HCT116 (cell line): ENCODE results near the gene COPS3. TPM values are rescaled to one million over a fixed set of nuclear protein-coding genes. Genes with fewer than 3 reads are reported as not detected.

Source experiments
- ATAC-seq: fragments of 200-7000 bp; cut with Tn5 transposase; 2 replicates; pipeline ENCODE4 v1.9.1; 2020; ENCODE audit warnings: mild to moderate bottlenecking, moderate library complexity
- BruUV-seq: library from RNA; stranded (reverse); fragments of 400-500 nt; replicated peaks from 2 replicates; lab custom pipeline; 2021; lab: Mats Ljungman, UMichigan
- CTCF ChIA-PET: fragments of 300-600 bp; sonication (Branson Sonifier 250); formaldehyde crosslinking; loops from one replicate; lab custom pipeline; 2021; ENCODE audit warnings: antibody characterized with exemption; lab: Charles Lee
- POLR2A ChIA-PET: fragments of 300-600, 350-600 bp; sonication (Branson Sonifier 250); formaldehyde crosslinking; loops from one replicate; lab custom pipeline; 2021; ENCODE audit warnings: antibody characterized with exemption; lab: Charles Lee
- RAD21 ChIA-PET, 2 experiments: fragments of 300-600 bp; sonication (Branson Sonifier 250); formaldehyde crosslinking; loops; one replicate each; lab custom pipeline; 2023; ENCODE audit warnings: low total read pairs in 2 of 2; ENCODE audit not compliant: uncharacterized antibody in 2 of 2, unreplicated experiment in 2 of 2, low non-redundant PET in 1 of 2; lab: Charles Lee
- DNase-seq: peaks from one replicate; pipeline ENCODE4 v3.0.0-alpha.2; 2010; ENCODE audit warnings: low read depth, low spot score
- H2AFZ ChIP-seq: fragments of 200-600 bp; shearing (Covaris generic), sonication (generic); 2 replicates; pipeline ENCODE4 v1.6.1; 2017; ENCODE audit warnings: low read depth, mixed run types, mixed read lengths, antibody characterized with exemption, low read length; ENCODE audit not compliant: poor library complexity, severe bottlenecking
- H3K27ac ChIP-seq: 2 replicates; pipeline ENCODE4 v1.5.1; 2012; ENCODE audit warnings: low read depth, low read length
- H3K27me3 ChIP-seq: fragments of 200-600 bp; sonication (generic); 2 replicates; pipeline ENCODE4 v1.6.1; 2016; ENCODE audit warnings: mixed run types, low read length, mixed read lengths; ENCODE audit not compliant: insufficient read depth
- H3K36me3 ChIP-seq, 2 experiments: fragments of 200-500 bp in 1 of 2; fragments of 200-600 bp in 1 of 2; sonication (Bioruptor generic) in 1 of 2; sonication (generic) in 1 of 2; 2 replicates each; pipeline versions ENCODE4 v1.5.1 to v1.6.1; 2014 to 2016; ENCODE audit warnings: low read length in 2 of 2, inconsistent platforms in 1 of 2, mixed read lengths in 1 of 2, mixed run types in 1 of 2; ENCODE audit not compliant: insufficient read depth in 2 of 2, control insufficient read depth in 1 of 2
- H3K4me1 ChIP-seq, 2 experiments: fragments of 200-600 bp in 1 of 2; sonication (generic) in 1 of 2; 2 replicates each; pipeline versions ENCODE4 v1.5.1 to v1.6.1; 2012 to 2017; ENCODE audit warnings: low read length in 2 of 2, inconsistent platforms in 1 of 2, mild to moderate bottlenecking in 1 of 2, mixed read lengths in 1 of 2, mixed run types in 1 of 2, moderate library complexity in 1 of 2; ENCODE audit not compliant: insufficient read depth in 2 of 2, control insufficient read depth in 1 of 2
- H3K4me2 ChIP-seq: fragments of 200-600 bp; sonication (generic); 2 replicates; pipeline ENCODE4 v1.6.1; 2017; ENCODE audit warnings: mixed run types, low read length, mixed read lengths
- H3K4me3 ChIP-seq, 2 experiments: fragments of 200-600 bp in 1 of 2; sonication (generic) in 1 of 2; replicated peaks in 1 of 2; 2 replicates each; pipeline ENCODE4 v1.5.1; 2011 to 2016; ENCODE audit warnings: low read length in 2 of 2, control low read depth in 1 of 2, low read depth in 1 of 2, mild to moderate bottlenecking in 1 of 2, mixed read lengths in 1 of 2, mixed run types in 1 of 2
- H3K79me2 ChIP-seq: fragments of 200-600 bp; sonication (generic); 2 replicates; pipeline ENCODE4 v1.6.1; 2017; ENCODE audit warnings: mild to moderate bottlenecking, mixed run types, low read length, moderate library complexity, mixed read lengths; ENCODE audit not compliant: insufficient read depth
- H3K9ac ChIP-seq: fragments of 200-600 bp; sonication (generic); 2 replicates; pipeline ENCODE4 v1.6.1; 2016; ENCODE audit warnings: low read length, mixed read lengths
- H3K9me2 ChIP-seq: fragments of 200-600 bp; sonication (generic), shearing (Covaris generic); 2 replicates; pipeline ENCODE4 v1.6.1; 2017; ENCODE audit warnings: mixed run types, mild to moderate bottlenecking, moderate library complexity; ENCODE audit not compliant: insufficient read depth
- H3K9me3 ChIP-seq, 2 experiments: fragments of 200-500 bp in 1 of 2; fragments of 200-600 bp in 1 of 2; sonication (Bioruptor generic) in 1 of 2; sonication (generic) in 1 of 2; 2 replicates each; pipeline ENCODE4 v1.6.1; 2014 to 2017; ENCODE audit warnings: low read length in 2 of 2, mixed read lengths in 2 of 2, inconsistent platforms in 1 of 2, low read depth in 1 of 2, mild to moderate bottlenecking in 1 of 2, mixed run types in 1 of 2, moderate library complexity in 1 of 2; ENCODE audit not compliant: control insufficient read depth in 1 of 2, insufficient read depth in 1 of 2
- H4K20me1 ChIP-seq: fragments of 200-600 bp; sonication (generic), shearing (Covaris generic); 2 replicates; pipeline ENCODE4 v1.6.1; 2017; ENCODE audit warnings: mixed run types, mild to moderate bottlenecking, moderate library complexity; ENCODE audit not compliant: insufficient read depth
- ATF3 ChIP-seq: IDR thresholded peaks from 2 replicates; pipeline ENCODE4 v1.6.1; 2012
- CBX3 ChIP-seq: IDR thresholded peaks from 2 replicates; pipeline ENCODE4 v1.6.1; 2012; ENCODE audit warnings: low read depth
- CEBPB ChIP-seq: IDR thresholded peaks from 2 replicates; pipeline ENCODE4 v1.6.1; 2012; ENCODE audit warnings: low read depth
- CTCF ChIP-seq, 3 experiments: fragments of 200-600 bp in 1 of 3; sonication (generic) in 1 of 3; IDR thresholded peaks in 2 of 3; conservative IDR thresholded peaks in 1 of 3; 2 replicates each; pipeline ENCODE4 v1.5.1; 2012 to 2017; ENCODE audit warnings: low read depth in 2 of 3, low read length in 2 of 3, antibody characterized with exemption in 1 of 3, borderline replicate concordance in 1 of 3, control low read depth in 1 of 3, mild to moderate bottlenecking in 1 of 3, mixed read lengths in 1 of 3, mixed run types in 1 of 3, moderate library complexity in 1 of 3; ENCODE audit not compliant: insufficient read depth in 1 of 3
- EGR1 ChIP-seq: IDR thresholded peaks from 2 replicates; pipeline ENCODE4 v1.6.1; 2012; ENCODE audit warnings: low read depth
- ELF1 ChIP-seq: IDR thresholded peaks from 2 replicates; pipeline ENCODE4 v1.6.1; 2012; ENCODE audit warnings: low read depth, borderline replicate concordance
- EZH2 ChIP-seq: fragments of 200-600 bp; sonication (generic); IDR thresholded peaks from 2 replicates; pipeline ENCODE4 v1.6.1; 2017; ENCODE audit warnings: antibody characterized with exemption, mixed run types
- FOSL1 ChIP-seq: IDR thresholded peaks from 2 replicates; pipeline ENCODE4 v1.6.1; 2012; ENCODE audit warnings: low read depth
- JUND ChIP-seq: IDR thresholded peaks from 2 replicates; pipeline ENCODE4 v1.6.1; 2012
- MAX ChIP-seq: IDR thresholded peaks from 2 replicates; pipeline ENCODE4 v1.6.1; 2012
- RAD21 ChIP-seq: IDR thresholded peaks from 2 replicates; pipeline ENCODE4 v1.6.1; 2012; ENCODE audit warnings: low read depth, mild to moderate bottlenecking
- SP1 ChIP-seq: IDR thresholded peaks from 2 replicates; pipeline ENCODE4 v1.6.1; 2012; ENCODE audit warnings: low read depth
- SRF ChIP-seq: IDR thresholded peaks from 2 replicates; pipeline ENCODE4 v1.6.1; 2012; ENCODE audit warnings: low read depth
- TCF7L2 ChIP-seq: IDR thresholded peaks from 2 replicates; pipeline ENCODE4 v1.7.0; 2011; ENCODE audit warnings: borderline replicate concordance, inconsistent platforms; ENCODE audit not compliant: insufficient read depth, insufficient read length; ENCODE audit errors: extremely low read depth
- YY1 ChIP-seq: IDR thresholded peaks from 2 replicates; pipeline ENCODE4 v1.6.1; 2011; ENCODE audit warnings: low read length, low read depth, moderate library complexity, mild to moderate bottlenecking; ENCODE audit not compliant: insufficient replicate concordance; ENCODE audit errors: extremely low read depth
- ZFX ChIP-seq: fragments of 450-650 bp; IDR thresholded peaks from 2 replicates; pipeline ENCODE4 v1.6.1; 2017
- ZNF274 ChIP-seq: fragments of 200-500 bp; sonication (Bioruptor generic); IDR thresholded peaks from 2 replicates; pipeline ENCODE4 v1.6.1; 2014; ENCODE audit warnings: mild to moderate bottlenecking, low read depth, low read length, inconsistent platforms
- intact Hi-C: fragments of 100-400 bp; cut with micrococcal nuclease; formaldehyde crosslinking; loops from 2 replicates; pipeline ENCODE4 v1.10.0; 2022
- total RNA-seq: library from RNA; stranded (reverse); gene quantifications from one replicate; pipeline ENCODE4 v1.2.1, GENCODE V29; 2021; ENCODE audit not compliant: unreplicated experiment
- TF ChIP-seq, protein P1 (sequence below): IDR thresholded peaks from 2 replicates; pipeline ENCODE4 v1.6.1; 2012; ENCODE audit warnings: low read depth
- TF ChIP-seq, protein P2 (sequence below): IDR thresholded peaks from 2 replicates; pipeline ENCODE4 v1.6.1; 2011; ENCODE audit warnings: mild to moderate bottlenecking, low read length, moderate library complexity; ENCODE audit not compliant: insufficient replicate concordance; ENCODE audit errors: extremely low read depth

Gene COPS3
- total RNA-seq, 1 experiment from 2014 or later, result 99.0 TPM

DNA sequence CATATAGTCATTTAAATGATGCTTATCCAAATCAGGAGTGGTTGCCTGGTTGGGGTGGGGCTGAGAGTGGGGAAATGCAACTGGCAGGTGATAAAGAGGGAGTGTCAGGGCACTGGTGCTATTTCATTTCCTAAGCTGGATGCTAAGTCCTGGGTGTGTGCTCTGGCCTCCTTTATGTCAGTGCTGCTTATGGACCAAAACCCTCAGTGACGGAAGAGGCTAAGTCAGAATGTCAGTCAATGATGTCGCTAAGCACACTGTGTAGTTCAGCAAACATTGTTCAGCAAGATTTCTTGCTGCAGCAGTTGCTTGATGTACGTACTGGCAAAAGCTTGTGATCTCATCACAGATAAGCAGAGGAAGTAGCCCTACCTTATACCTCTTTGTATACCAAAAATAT lies 27.6 kb downstream of the COPS3 start:
- Histone ChIP-seq H3K9me2 (no peaks in the 10 kb centered on the region), H3K9ac (no peak overlapping the region), H3K36me3 (peaks cover 33 to 43% of the 10 kb centered on the region in 2 experiments; a peak in 3 of 4 replicates), H3K4me3 (no peak overlapping the region), H4K20me1 (no peaks in the 10 kb centered on the region), H3K9me3 (no peaks in the 10 kb centered on the region), H3K4me2 (no peak overlapping the region), H3K4me1 (no peaks in the 10 kb centered on the region), H3K27me3 (no peaks in the 10 kb centered on the region), H3K79me2 (peaks cover 3% of the 10 kb centered on the region; the same call in 1 of the 2 replicates), H2AFZ (no peak overlapping the region), H3K27ac (no peak overlapping the region)
- BruUV-seq, result no TSS peak
- CTCF ChIA-PET, result no interaction called here
- intact Hi-C loops, result no loop called here
- DNase-seq (no peak), ATAC-seq (no peak)
- RAD21 ChIA-PET, result no interaction called here
- POLR2A ChIA-PET, result no interaction called here
- TF ChIP-seq ELF1 (no peak), ZFX (no peak), TCF7L2 (no peak), CTCF (IDR thresholded peaks at IDR 0.05 in 2 of 3, conservative IDR thresholded peaks at IDR 0.05 in 1 of 3; ENCODE audit: borderline replicate concordance in 1 of 3, insufficient read depth in 1 of 3, low read depth in 2 of 3, low read length in 2 of 3) (no peak), JUND (no peak), FOSL1 (no peak), YY1 (no peak), SRF (no peak), CBX3 (no peak), ZNF274 (no peak), CEBPB (no peak), EGR1 (no peak), SP1 (no peak), ATF3 (no peak), RAD21 (no peak), EZH2 (no peak), MAX (no peak)
- TF ChIP-seq, protein P1, sequence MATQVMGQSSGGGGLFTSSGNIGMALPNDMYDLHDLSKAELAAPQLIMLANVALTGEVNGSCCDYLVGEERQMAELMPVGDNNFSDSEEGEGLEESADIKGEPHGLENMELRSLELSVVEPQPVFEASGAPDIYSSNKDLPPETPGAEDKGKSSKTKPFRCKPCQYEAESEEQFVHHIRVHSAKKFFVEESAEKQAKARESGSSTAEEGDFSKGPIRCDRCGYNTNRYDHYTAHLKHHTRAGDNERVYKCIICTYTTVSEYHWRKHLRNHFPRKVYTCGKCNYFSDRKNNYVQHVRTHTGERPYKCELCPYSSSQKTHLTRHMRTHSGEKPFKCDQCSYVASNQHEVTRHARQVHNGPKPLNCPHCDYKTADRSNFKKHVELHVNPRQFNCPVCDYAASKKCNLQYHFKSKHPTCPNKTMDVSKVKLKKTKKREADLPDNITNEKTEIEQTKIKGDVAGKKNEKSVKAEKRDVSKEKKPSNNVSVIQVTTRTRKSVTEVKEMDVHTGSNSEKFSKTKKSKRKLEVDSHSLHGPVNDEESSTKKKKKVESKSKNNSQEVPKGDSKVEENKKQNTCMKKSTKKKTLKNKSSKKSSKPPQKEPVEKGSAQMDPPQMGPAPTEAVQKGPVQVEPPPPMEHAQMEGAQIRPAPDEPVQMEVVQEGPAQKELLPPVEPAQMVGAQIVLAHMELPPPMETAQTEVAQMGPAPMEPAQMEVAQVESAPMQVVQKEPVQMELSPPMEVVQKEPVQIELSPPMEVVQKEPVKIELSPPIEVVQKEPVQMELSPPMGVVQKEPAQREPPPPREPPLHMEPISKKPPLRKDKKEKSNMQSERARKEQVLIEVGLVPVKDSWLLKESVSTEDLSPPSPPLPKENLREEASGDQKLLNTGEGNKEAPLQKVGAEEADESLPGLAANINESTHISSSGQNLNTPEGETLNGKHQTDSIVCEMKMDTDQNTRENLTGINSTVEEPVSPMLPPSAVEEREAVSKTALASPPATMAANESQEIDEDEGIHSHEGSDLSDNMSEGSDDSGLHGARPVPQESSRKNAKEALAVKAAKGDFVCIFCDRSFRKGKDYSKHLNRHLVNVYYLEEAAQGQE, result no peak
- TF ChIP-seq, protein P2, sequence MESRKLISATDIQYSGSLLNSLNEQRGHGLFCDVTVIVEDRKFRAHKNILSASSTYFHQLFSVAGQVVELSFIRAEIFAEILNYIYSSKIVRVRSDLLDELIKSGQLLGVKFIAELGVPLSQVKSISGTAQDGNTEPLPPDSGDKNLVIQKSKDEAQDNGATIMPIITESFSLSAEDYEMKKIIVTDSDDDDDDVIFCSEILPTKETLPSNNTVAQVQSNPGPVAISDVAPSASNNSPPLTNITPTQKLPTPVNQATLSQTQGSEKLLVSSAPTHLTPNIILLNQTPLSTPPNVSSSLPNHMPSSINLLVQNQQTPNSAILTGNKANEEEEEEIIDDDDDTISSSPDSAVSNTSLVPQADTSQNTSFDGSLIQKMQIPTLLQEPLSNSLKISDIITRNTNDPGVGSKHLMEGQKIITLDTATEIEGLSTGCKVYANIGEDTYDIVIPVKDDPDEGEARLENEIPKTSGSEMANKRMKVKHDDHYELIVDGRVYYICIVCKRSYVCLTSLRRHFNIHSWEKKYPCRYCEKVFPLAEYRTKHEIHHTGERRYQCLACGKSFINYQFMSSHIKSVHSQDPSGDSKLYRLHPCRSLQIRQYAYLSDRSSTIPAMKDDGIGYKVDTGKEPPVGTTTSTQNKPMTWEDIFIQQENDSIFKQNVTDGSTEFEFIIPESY, result no peak
